HG02642 (cell line): Measurements from ENCODE around the gene PLCB1.

Source experiments
- ATAC-seq: cut with Tn5 transposase; IDR thresholded peaks from one replicate; pipeline ENCODE4 v1.9.1; 2021; ENCODE audit warnings: mild to moderate bottlenecking; ENCODE audit not compliant: unreplicated experiment, poor library complexity

Gene PLCB1

DNA sequence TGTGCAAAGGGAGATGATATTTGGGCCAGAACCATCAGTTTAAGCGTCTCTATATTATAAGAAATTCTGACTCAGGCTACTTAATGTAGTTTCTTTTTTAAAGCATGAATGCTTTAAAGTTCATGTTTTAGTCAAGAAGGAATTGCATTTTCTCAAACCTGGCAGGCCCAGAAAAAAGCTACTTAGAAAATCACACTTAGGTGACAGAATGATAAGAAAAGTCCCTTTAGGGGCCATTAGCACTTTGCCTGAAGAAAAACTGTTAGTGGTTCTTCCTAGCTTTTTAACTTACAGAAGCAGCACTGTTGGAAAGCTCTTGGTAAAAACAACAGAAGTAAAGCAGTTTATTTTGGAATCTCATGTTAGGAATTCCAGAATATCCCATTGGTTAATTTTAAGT lies 387.8 kb downstream of the PLCB1 start:
- no peak for ATAC-seq

- no peak for ATAC-seq
These were observed 390.1 kb downstream of the PLCB1 start for GRCh38 chr20:8522168-8522567.

DNA sequence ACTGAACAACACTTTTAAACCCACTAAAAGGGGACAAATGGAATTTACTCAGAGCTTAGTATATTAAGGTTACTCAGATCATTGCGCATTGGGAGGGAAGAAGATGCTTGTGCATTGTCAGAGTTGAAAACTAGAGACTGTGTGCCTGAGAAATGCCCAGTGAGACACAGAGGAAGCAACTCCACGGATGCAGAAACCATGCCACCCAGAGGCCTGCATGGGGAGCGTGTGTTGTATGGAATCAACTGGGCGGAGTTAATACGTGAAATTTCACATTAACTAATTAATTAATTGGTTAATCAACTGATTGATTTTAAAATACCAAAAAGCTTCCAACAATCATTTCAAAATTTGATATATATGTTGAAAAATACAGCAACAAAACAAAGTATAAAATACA lies 391.6 kb downstream of the PLCB1 start:
- no peak for ATAC-seq

DNA sequence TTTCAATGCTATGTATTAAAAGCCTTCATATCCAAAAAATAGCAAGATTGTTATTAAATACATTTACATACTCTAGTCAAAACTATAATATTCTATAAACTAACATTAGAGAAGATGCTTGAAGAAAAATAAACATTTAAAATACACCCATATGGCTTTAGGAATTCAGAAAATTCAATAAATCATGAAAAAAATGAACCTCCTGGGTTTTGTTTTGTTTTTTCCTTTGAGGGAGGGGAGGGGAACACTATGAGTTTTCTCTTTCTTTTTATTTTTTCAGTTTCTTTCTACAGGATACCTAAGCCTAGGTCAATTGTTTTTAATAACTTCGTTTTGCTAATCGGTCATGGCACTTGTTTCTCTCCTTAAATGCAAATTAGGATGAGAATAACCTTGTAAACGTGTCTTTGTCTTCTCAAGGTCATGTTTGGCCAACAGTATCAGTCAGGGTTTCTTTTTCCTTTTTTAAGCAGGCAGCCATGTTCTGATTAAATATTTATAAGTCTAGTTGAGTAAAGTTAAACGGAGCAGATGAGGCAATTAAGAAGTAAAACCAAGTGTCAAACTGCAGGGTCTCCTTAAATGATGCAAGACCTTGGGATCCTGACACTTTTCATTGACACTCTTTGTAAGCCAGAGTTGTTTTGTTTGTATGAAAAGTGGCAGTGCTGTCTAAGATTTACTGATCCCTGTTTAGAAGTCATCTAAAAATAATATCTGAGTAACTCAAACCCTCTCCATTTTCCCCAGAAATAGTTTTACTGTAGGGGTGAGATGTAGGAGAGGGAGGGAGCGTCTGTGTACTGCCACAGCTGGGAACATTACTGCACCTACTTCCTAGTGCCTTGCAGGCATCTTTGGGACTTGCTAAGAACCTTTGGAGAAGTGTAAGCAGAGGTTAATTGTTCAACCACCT lies 392.3 kb downstream of the PLCB1 start:
- ATAC-seq: no peak

GRCh38 chr20:8525017-8525343 lies 392.9 kb downstream of the PLCB1 start:
- ATAC-seq: no peak

DNA sequence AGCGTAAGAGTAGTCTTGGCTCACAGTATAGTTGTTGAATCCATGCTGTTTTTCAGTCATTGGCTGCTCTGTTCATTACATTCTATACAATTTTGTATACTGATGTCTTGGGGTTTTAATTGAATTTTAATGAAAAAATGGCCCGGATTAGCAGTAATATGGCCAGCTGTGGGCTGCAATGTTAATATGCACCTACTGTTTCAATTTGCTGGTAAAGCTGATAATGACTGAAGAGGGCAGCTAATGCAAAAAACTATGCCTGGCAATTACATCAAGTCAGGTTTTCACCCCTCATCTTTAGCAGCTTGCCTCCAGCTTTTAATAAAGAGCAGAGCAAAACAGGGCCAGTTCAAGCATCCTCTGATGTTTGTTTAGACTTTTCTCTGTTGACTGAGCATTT lies 394.5 kb downstream of the PLCB1 start:
- no peak for ATAC-seq

GRCh38 chr20:8527998-8528723 lies 396.1 kb downstream of the PLCB1 start:
- ATAC-seq: no peak

- ATAC-seq: no peak
These were observed 398.0 kb downstream of the PLCB1 start for GRCh38 chr20:8530022-8530421.

GRCh38 chr20:8532169-8532568 lies 400.1 kb downstream of the PLCB1 start:
- no peak for ATAC-seq

DNA sequence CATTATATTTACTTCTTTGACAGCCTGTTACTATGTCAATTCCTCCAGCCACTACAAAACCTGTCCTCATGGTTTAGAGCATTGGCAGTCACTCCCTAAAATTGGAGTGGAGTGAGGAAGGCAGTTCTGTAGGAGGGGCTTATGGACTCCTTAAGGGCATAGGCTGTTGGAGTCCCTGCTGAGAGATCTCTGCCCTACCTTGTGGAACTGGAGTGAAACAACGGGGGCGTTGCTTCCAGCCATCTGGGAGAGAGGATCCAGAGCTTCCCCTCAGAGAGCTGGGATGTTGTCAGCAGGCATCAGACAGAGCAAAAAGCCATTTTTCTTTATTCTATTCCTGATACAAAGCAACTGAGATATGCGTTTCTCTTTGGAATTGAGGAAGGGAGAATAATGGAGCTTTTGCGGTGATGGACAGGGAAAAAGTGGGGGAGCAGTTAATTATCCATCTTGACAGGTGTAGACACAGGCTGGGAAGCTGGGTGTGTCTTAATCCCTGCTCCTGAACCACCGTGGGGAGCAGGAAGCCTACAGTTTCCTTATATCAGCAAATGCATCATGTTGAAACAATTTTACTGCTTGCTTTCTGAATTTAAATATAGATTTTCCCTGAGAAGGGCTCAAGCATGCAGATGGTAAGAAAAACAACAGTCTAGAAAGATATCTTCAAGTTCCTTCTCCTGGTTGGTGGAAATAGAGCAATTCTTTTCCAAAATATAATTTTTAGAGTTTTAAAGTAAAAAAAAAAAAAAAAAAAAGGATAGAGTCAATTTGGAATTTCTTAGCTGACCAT lies 402.5 kb downstream of the PLCB1 start:
- no peak for ATAC-seq

DNA sequence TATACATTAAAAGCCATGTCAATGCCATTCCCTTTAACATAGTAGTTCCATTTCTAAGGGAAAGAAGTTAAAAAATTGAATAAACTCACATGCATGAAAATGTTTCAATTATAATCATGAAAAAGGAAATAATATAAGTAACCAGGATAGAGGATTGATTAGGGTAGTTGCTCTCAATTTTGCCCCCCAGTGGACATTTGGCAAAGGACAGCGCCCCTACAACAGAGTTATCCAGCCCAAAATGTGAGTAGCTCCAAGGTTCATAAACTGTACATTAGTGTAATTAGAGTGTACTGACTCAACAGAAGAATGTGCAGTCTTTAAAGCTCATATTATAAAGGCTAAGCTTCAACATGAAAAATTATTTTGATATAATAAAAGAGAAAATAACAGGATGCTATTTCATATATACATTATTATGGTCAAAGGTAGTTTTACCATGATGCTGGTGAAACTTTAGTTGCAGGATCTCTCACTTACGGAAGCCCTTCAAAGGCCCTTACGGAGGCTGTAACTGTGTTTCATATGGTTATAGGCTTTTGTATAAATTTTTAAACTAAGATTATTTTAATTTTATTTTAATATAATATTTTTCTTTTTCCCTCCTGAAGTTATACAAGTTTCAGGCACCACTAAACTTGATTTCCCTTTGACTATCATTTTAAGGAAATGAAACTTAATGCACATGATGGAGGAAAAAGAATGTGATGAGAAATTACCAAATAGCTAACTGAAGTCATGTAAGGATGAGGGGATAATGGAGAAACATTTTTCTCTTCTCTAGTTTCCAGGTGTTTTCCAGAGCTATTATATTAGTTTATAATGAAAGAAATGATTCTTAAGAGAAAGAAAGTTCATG lies 403.6 kb downstream of the PLCB1 start:
- no peak for ATAC-seq

DNA sequence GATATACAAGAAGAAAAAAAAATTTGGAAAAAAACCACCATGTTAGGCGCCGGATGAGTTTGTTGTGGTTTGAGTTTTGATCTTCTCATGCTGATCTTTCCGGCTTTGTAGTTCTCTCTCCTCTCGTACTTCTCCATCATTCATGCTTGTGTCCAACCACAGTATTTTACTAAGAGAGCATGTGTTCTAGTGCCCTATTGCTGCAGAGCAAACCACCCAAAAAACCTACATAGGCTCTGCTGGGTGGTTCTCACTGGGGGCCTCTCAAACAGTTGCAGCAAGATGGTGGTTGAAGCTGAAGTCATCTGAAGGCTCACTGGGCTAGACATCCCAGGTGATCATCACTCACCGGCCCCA lies 404.2 kb downstream of the PLCB1 start:
- ATAC-seq: no peak

DNA sequence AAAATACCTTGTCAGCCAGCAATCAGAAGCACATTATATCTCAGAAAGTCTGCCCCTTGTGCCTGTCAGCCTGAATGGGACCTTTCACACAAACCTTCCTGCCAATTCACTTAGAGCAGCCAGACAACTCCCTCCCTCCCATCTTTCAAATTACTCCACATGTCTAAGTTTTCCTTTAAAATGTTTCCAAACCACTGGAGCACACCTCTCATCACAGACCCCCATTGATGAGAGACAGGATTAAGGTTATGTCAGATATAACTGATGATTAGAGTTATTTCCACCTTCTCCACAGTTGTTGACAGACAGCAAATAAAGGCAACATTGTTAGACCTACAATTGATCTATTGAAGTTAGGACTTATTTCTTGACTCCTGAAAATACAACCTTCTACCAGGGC lies 408.4 kb downstream of the PLCB1 start:
- ATAC-seq: no peak

- no peak for ATAC-seq
These were observed 410.0 kb downstream of the PLCB1 start for GRCh38 chr20:8542110-8542486.

- no peak for ATAC-seq
These were observed 413.1 kb downstream of the PLCB1 start for GRCh38 chr20:8545212-8545611.

GRCh38 chr20:8547035-8547650 lies 415.1 kb downstream of the PLCB1 start:
- no peak for ATAC-seq

DNA sequence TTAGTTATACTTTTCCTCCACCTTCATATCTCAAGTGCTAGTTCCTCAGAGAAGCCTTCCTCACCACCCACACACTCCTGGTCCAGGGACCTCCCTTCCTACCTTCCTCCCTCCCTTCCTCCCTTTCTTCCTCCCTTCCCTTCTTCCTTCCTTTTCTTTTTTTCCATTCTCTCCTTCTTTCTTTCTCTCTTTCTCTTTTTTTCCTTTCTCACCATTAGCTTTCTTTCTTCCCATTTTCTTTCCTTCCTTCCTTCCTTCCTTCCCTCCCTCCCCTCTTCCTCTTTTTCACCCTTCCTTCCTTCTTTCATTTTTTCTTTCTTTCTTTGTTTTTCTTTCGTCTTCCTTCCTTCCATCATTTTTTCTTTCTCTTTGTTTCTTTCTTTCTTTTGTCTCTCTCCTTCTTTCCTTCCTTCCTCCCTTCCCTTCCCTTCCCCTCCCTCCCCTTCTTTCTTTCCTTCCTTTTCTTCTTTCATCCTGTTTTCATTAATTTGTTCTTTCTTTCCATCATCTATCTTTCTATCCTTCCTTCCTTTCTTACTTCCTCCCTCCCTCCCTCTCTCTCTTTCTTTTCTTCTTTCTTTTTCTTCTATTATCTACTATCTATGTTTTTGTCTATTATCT lies 416.0 kb downstream of the PLCB1 start:
- no peak for ATAC-seq

DNA sequence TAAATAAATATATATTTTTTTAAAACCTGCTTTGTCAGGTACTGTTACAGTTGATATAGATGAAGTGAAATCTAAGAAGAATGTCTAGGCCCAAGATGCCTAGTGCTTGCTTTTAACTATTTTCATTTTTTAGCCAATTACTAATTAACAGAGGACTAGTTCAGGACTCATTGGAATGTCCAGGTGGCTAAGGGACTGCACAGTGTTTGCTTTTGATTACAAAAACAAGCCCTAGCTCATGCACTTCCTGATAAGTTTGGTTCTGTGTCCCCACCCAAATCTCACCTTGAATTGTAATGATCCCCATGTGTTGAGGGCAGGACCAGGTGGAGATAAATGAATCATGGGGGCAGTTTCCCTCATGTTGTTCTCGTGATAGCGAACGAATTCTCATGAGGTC lies 417.1 kb downstream of the PLCB1 start:
- no peak for ATAC-seq

DNA sequence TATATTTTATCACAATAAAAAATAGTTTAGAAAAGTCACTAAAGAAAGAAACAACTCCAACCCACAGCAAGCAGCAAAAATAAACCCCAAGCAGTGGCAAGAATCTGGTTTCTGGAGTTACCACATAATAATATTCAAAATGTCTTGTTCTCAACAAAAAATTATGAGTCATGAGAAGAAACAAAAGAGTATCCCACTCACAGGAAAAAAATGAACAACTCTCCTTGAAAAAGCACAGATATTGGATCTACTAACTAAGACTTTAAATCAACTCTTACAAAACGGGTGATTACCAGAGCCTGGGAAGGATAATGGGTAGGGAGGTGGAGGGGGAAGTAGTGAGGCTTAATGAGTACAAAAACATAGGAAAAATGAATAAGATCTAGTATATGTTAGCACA lies 425.6 kb downstream of the PLCB1 start:
- ATAC-seq: no peak
